GM08714 (cell line): ENCODE measurements around the gene MAIP1.

ENCODE experiments used
- H3K4me3 ChIP-seq: fragments of 200-500 bp; sonication (Bioruptor generic); 2 replicates; pipeline ENCODE4 v1.5.1; 2014; ENCODE audit warnings: mild to moderate bottlenecking, low read length, inconsistent platforms
- ZNF274 ChIP-seq: IDR thresholded peaks from 2 replicates; pipeline ENCODE4 v1.6.1; 2012; ENCODE audit warnings: mild to moderate bottlenecking, low read depth, low read length

The MAIP1 gene, protein sequence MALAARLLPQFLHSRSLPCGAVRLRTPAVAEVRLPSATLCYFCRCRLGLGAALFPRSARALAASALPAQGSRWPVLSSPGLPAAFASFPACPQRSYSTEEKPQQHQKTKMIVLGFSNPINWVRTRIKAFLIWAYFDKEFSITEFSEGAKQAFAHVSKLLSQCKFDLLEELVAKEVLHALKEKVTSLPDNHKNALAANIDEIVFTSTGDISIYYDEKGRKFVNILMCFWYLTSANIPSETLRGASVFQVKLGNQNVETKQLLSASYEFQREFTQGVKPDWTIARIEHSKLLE

GRCh38 chr2:199955339-199956061 lies at the start of gene MAIP1, which contains the start of gene TYW5:
TSS of gene MAIP1 (plus strand) at chr2:199955582. CDS start at chr2:199955799, 217 bp downstream.
TSS of gene TYW5 (minus strand) at chr2:199955491. CDS start at chr2:199955470, 21 bp downstream.
- H3K4me3 ChIP-seq = peak within 1 kb of the TSS; percentile 93
- TF ChIP-seq ZNF274 = no peak

- H3K4me3 ChIP-seq = no peak overlapping the region
These were observed 48.2 kb upstream of the MAIP1 start for GRCh38 chr2:199907008-199907714.

DNA sequence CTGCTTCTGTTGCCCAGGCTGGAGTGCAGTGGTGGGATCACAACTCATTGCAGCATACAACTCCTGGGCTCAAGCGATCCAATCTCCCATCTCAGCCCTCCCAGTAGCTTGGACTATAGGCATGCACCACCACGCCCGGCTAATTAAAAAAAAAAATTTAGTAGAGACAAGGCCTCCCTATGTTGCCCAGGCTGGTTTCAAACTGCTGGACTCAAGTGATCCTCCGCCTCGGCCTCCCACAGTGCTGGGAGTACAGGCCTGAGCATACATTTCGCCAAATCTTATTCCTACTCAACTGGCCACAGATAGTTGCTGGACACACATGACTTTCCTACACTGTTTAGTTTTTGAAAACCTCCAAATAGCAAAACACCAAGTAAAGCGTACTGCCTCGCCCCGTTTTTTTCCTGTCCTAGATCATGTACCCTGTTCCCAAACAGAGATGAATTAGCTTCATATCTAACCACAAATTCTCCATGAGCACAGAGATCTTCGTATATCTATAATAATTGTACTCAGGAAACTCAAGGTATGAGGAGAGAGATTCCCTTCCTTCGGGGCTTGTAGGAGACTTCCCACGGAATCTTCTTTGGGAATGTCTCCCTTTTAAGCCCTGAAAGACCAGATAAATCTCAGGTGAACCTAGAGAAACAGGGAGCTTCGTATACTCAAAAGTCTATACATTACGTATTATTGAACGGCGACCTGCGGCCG lies 44.9 kb upstream of the MAIP1 start:
- H3K4me3 ChIP-seq = peak overlapping the region; percentile 68
- TF ChIP-seq ZNF274 = no peak

More at GRCh38 chr2:199907008-199907714, 48.2 kb upstream of the MAIP1 start:
- no peak for TF ChIP-seq ZNF274

DNA sequence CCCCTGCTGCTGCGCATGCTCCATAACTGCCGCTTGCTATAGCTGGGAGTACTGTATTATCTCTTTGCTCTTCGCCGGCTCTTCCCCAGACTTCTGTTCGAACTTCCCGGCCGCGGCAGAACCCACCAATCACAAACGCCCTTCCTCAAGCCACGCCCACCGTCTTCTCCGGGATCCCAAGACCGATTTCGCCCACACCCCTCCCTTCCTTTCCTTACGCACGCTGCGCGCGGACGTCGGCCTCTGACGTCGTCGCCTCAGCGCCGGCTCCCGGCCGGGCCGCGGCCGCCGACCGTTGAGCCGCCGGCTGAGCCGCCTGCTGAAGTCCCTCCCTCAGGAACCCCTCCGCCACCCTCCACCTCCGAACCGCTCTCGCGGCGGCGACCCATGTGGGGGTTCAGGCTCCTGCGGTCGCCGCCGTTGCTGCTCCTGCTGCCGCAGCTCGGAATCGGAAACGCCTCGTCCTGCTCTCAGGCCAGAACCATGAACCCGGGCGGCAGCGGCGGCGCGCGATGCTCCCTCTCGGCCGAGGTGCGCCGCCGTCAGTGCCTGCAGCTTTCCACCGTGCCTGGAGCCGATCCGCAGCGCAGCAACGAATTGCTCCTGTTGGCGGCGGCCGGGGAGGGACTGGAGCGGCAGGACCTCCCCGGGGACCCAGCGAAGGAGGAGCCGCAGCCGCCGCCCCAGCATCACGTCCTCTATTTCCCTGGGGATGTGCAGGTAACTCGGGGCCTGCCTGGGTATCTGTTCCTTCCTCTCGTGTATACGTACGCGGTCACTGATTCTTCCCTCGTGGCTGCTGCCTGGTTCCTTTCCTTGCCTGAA lies 44.1 kb upstream of the MAIP1 start, which contains the start of gene C2orf69:
Gene C2orf69 (plus strand): TSS at position 242 of the 825 bp plus-strand sequence. CDS start 146 bp downstream, at position 388.
- H3K4me3 ChIP-seq = peak within 1 kb of the TSS; percentile 88
- no peak for TF ChIP-seq ZNF274

GRCh38 chr2:199911877-199912161 lies 43.6 kb upstream of the MAIP1 start:
- TF ChIP-seq ZNF274 = no peak
- peak overlapping the region; percentile 88 for H3K4me3 ChIP-seq

- peak overlapping the region; percentile 88 for H3K4me3 ChIP-seq
These were observed 42.7 kb upstream of the MAIP1 start for GRCh38 chr2:199912553-199913114.

GRCh38 chr2:199914372-199914958 lies 40.9 kb upstream of the MAIP1 start:
- no peak for TF ChIP-seq ZNF274
- no peak overlapping the region for H3K4me3 ChIP-seq

GRCh38 chr2:199916980-199917379 lies 38.4 kb upstream of the MAIP1 start:
- no peak for TF ChIP-seq ZNF274
- no peak overlapping the region for H3K4me3 ChIP-seq

- TF ChIP-seq ZNF274 = no peak
- no peak overlapping the region for H3K4me3 ChIP-seq
These were observed 32.5 kb upstream of the MAIP1 start for GRCh38 chr2:199922856-199923255.

- no peak for TF ChIP-seq ZNF274
- H3K4me3 ChIP-seq = no peak overlapping the region
These were observed 31.5 kb upstream of the MAIP1 start for GRCh38 chr2:199923924-199924323.

GRCh38 chr2:199926806-199927205 lies 28.6 kb upstream of the MAIP1 start:
- H3K4me3 ChIP-seq = no peak overlapping the region
- no peak for TF ChIP-seq ZNF274

DNA sequence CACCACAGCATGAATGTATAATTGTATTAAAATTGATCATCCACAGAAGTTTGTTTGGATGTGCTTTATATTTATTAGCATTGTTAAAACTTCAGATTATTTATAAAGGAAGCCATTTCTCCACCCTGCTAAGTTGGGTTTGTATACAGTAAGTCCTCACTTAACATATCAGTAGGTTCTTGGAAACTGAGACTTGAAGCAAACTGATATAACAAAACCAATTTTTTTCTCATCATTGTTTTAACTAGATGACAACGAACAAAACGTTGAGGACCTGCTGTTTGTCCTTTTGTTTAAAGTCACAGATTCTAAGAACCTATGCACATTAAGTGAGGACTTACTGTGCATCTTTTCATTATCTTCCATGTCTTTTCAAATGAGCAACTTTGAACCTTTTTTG lies 27.2 kb upstream of the MAIP1 start:
- TF ChIP-seq ZNF274 = no peak
- H3K4me3 ChIP-seq = no peak overlapping the region

DNA sequence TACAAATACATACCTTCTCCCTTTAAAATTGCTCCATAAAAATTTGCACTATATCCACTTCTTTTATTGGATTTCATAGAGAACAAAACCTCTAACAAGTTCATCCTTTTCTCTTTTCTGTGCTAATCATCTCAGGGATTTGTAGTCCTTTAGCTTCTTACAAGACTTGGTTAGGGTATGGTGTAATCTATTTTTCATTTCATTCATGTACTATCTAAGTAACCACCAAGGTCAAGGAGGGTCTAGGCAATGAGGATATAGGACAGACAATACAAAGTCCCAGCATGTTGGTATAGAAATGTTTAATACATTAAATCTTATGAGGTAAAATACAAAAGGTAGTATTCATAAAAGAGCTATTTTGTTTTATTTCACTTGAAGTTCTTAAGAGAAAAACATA lies 26.8 kb upstream of the MAIP1 start:
- no peak for TF ChIP-seq ZNF274
- H3K4me3 ChIP-seq = no peak overlapping the region
